RWPE1 (cell line): ENCODE results near the gene ZNF775.

Experiments
- CTCF ChIA-PET: fragments of 350-600 bp; sonication (Branson Sonifier 250); formaldehyde crosslinking; extraction: SDS; loops from one replicate; lab custom pipeline; 2021; lab: Yijun Ruan, JAX
- POLR2A ChIA-PET: fragments of 400-600 bp; formaldehyde crosslinking; extraction: SDS; loops from one replicate; lab custom pipeline; 2020; ENCODE audit warnings: antibody characterized with exemption; ENCODE audit not compliant: low non-redundant PET; lab: Yijun Ruan, JAX
- DNase-seq: peaks from one replicate; pipeline ENCODE4 v3.0.0; 2012; ENCODE audit warnings: low spot score
- H3K27ac ChIP-seq: fragments of 450-650 bp; 2 replicates; pipeline ENCODE4 v1.5.1; 2017
- TF ChIP-seq, protein P1 (sequence below): fragments of 450-650 bp; conservative IDR thresholded peaks from 2 replicates; pipeline ENCODE4 v1.5.1; 2017; ENCODE audit warnings: low read depth, mild to moderate bottlenecking

ZNF775 gene

DNA sequence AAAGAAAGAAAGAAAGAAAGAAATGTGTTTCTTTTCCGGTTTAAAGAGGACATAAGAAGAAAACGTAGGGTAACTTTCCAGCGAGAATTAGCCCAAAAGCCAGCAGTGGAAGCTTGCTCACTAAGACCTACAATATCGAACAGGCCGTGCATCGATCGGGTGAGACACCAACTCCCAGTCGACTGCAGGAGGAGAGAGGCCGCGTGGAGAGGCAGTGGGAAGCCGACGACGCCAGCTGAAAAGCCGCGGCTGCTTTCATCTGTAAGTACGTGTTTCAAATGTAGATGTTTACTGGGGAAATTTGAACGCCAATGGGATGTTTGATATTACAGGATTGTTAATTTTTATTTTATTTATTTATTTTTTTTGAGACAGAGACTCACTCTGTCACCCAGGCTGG lies 42.7 kb downstream of the ZNF775 start:
- ChIA-PET POLR2A (no interaction called here), CTCF (interaction anchor here (0.5 to 0.6 kb wide), 3 partner anchors 53 to 866 kb away, joined by 3 read pairs; partner anchors contain the start of gene REPIN1)
- DNase-seq: no peak
- no peak overlapping the region for H3K27ac ChIP-seq
- TF ChIP-seq, protein P1, sequence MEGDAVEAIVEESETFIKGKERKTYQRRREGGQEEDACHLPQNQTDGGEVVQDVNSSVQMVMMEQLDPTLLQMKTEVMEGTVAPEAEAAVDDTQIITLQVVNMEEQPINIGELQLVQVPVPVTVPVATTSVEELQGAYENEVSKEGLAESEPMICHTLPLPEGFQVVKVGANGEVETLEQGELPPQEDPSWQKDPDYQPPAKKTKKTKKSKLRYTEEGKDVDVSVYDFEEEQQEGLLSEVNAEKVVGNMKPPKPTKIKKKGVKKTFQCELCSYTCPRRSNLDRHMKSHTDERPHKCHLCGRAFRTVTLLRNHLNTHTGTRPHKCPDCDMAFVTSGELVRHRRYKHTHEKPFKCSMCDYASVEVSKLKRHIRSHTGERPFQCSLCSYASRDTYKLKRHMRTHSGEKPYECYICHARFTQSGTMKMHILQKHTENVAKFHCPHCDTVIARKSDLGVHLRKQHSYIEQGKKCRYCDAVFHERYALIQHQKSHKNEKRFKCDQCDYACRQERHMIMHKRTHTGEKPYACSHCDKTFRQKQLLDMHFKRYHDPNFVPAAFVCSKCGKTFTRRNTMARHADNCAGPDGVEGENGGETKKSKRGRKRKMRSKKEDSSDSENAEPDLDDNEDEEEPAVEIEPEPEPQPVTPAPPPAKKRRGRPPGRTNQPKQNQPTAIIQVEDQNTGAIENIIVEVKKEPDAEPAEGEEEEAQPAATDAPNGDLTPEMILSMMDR: no peak

DNA sequence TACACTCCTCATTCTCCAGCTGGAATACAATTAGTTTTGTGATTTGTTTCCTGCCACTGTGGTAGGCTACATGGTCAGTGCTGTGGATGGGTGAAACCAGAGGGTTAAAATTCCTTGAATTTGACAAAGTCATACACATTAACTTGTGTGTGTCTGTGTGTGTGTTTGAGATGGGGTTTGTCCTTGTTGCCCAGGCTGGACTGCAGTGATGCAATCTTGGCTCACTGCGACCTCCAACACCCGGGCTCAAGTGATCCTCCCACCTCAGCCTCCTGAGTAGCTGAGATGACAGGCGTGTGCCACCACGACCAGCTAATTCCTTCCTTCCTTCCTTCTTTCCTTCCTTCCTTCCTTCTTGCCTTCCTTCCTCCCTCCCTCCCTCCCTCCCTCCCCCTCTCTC lies 46.5 kb downstream of the ZNF775 start:
- TF ChIP-seq, protein P1: no peak
- POLR2A ChIA-PET: no interaction called here
- CTCF ChIA-PET: interaction anchor here (0.5 kb wide), 1 partner anchor 173 kb away, joined by 3 read pairs; no protein-coding TSS in a partner anchor
- no peak overlapping the region for H3K27ac ChIP-seq
- no peak for DNase-seq

GRCh38 chr7:150428671-150429451 lies 49.7 kb downstream of the ZNF775 start:
- CTCF ChIA-PET: no interaction called here
- DNase-seq: peak; percentile 14
- peak overlapping the region; percentile 16; the same call in 1 of the 2 replicates for H3K27ac ChIP-seq
- POLR2A ChIA-PET: no interaction called here
- TF ChIP-seq, protein P1: no peak

- ChIA-PET POLR2A (no interaction called here), CTCF (no interaction called here)
- no peak for DNase-seq
- TF ChIP-seq, protein P1: no peak
- H3K27ac ChIP-seq: no peak overlapping the region
These were observed 50.6 kb downstream of the ZNF775 start for GRCh38 chr7:150429699-150430098.

DNA sequence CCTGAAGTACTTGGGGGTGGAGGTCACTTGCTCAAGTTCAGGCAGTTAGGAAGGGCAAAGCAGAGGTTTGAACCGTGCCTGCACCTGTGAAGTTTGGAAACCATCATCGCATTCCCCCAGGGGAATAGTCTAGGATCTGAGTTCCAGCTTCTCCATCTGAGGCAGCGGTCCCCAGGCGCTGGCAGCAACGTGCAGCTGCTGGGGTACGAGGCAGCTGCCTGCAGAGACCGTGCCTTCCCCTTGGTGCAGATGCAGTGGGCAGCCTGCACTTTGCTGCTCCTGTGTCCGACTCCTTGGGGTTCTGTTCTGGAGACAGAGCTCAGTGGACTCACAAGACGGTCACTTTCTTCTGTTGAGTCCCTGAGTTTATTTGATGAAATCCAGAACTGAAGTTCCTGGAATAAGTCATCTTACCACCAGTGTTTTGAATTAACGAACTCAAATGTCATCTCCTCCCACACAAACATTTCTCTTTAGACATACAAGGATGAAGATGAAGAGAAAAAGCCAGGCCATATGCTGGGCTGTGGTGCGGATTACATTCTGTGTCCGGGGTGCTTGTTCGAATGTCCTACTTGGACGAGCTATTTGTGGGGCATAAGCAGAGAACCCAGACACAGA lies 51.4 kb downstream of the ZNF775 start:
- no peak overlapping the region for H3K27ac ChIP-seq
- TF ChIP-seq, protein P1: no peak
- CTCF ChIA-PET: no interaction called here
- POLR2A ChIA-PET: no interaction called here
- DNase-seq: no peak

- POLR2A ChIA-PET: no interaction called here
These were observed 52.9 kb downstream of the ZNF775 start for GRCh38 chr7:150431839-150432658.

More at GRCh38 chr7:150431839-150432658, 52.9 kb downstream of the ZNF775 start:
- TF ChIP-seq, protein P1: no peak
- CTCF ChIA-PET: no interaction called here
- no peak overlapping the region for H3K27ac ChIP-seq
- no peak for DNase-seq
